ENCODE data around the gene GREB1.
A peak's percentile ranks its signal among the peaks of the same experiment; 100 is the strongest.

DNA sequence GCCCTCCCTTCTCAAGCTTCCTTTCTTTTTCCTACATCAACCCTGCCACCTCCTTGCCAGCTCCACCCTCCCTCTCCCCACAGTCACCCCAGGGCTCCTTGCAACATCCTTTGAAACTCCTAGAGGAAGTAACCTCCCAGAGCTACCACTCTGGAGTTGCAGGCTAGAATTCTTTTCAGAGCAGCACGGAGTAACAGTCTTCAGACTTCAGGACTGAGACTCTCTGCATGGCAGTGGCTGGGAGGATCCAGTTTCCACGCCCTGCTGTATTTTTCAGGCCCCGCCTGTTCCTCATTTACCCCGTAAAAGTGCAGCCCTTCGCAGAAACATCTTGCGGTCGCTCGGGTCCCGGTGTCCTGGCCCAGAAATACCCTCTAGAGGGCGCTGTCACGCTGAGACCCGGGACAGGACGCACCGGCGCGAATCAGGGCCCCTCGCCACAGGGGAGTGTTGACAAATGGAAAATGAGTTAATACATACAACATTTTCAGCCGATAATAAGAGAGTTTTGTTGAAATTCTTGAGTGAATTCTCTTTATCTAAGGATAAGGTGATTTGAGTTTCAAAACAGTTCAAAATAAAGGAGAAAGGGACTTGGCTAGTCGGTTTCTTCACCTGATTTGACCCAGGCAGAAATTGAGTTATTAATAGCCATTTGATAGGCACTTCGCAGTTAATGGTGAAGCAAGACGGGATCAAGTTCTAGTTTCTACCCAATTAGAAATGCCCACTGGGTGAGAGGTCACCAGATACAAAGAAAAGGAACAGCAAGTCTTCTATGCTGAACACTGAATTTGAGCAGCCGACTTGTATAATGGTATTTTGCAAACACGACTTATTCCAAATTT lies 154.6 kb downstream of the GREB1 start:
- TF ChIP-seq CTCF (conservative IDR thresholded peaks at IDR 0.05; ENCODE audit: low read depth, low read length) (peak; percentile 95), EZH2 (IDR thresholded peaks at IDR 0.05; ENCODE audit: low read length, unreplicated experiment) (no peak)
